GM21717 (cell line): ENCODE data around the gene RSF1.

ENCODE experiments used
- ATAC-seq: cut with Tn5 transposase; IDR thresholded peaks from one replicate; pipeline ENCODE4 v1.9.1; 2021; ENCODE audit warnings: mild to moderate bottlenecking, moderate library complexity; ENCODE audit not compliant: unreplicated experiment

RSF1 gene

GRCh38 chr11:77814848-77815247 lies 5.7 kb downstream of the RSF1 start:
- ATAC-seq = no peak

GRCh38 chr11:77813256-77813655 lies 7.3 kb downstream of the RSF1 start:
- no peak for ATAC-seq

- no peak for ATAC-seq
These were observed 13.5 kb downstream of the RSF1 start for GRCh38 chr11:77806993-77807392.

- ATAC-seq = no peak
These were observed 14.1 kb downstream of the RSF1 start for GRCh38 chr11:77806415-77806814.

- no peak for ATAC-seq
These were observed 19.0 kb downstream of the RSF1 start for GRCh38 chr11:77801477-77801876.

GRCh38 chr11:77800449-77800848 lies 20.1 kb downstream of the RSF1 start:
- no peak for ATAC-seq

GRCh38 chr11:77799338-77799737 lies 21.2 kb downstream of the RSF1 start:
- ATAC-seq = no peak

GRCh38 chr11:77793972-77794371 lies 26.6 kb downstream of the RSF1 start:
- no peak for ATAC-seq

GRCh38 chr11:77791301-77791700 lies 29.2 kb downstream of the RSF1 start:
- ATAC-seq = no peak

- no peak for ATAC-seq
These were observed 30.6 kb downstream of the RSF1 start for GRCh38 chr11:77789731-77790476.

GRCh38 chr11:77789061-77789730 lies 31.3 kb downstream of the RSF1 start:
- no peak for ATAC-seq

- ATAC-seq = no peak
These were observed 36.0 kb downstream of the RSF1 start for GRCh38 chr11:77784572-77784971.

- no peak for ATAC-seq
These were observed 37.5 kb downstream of the RSF1 start for GRCh38 chr11:77783025-77783424.

GRCh38 chr11:77779935-77780334 lies 40.6 kb downstream of the RSF1 start:
- ATAC-seq = no peak

- no peak for ATAC-seq
These were observed 42.0 kb downstream of the RSF1 start for GRCh38 chr11:77778549-77778948.

- no peak for ATAC-seq
These were observed 42.4 kb downstream of the RSF1 start for GRCh38 chr11:77778118-77778517.

- ATAC-seq = no peak
These were observed 44.1 kb downstream of the RSF1 start for GRCh38 chr11:77776455-77776854.

GRCh38 chr11:77775936-77776335 lies 44.6 kb downstream of the RSF1 start:
- no peak for ATAC-seq

- ATAC-seq = no peak
These were observed 49.4 kb downstream of the RSF1 start for GRCh38 chr11:77771135-77771534.

- no peak for ATAC-seq
These were observed 49.9 kb downstream of the RSF1 start for GRCh38 chr11:77770629-77771028.

- no peak for ATAC-seq
These were observed 58.1 kb downstream of the RSF1 start for GRCh38 chr11:77762426-77762825.

- ATAC-seq = no peak
These were observed 59.0 kb downstream of the RSF1 start for GRCh38 chr11:77761491-77761890.

GRCh38 chr11:77758331-77758730 lies 62.2 kb downstream of the RSF1 start:
- ATAC-seq = no peak
